Stimulated activated CD4-positive, alpha-beta T cell treated with anti-CD3 and anti-CD28 coated beads, Interleukin-12 subunit alpha, Interleukin-12 subunit beta, amount 100 ng/mL, for 4 hours (primary cell): ENCODE data around the gene NOS1.

Source experiments
- DNase-seq: peaks from one replicate; pipeline ENCODE4 v3.0.0-alpha.2; 2020

The NOS1 gene

GRCh38 chr12:117329756-117330155 is 31.7 kb downstream of the NOS1 start:
- no peak for DNase-seq

- DNase-seq, result no peak
These were observed 32.8 kb downstream of the NOS1 start for GRCh38 chr12:117328556-117329100.

GRCh38 chr12:117322428-117322827 is 39.0 kb downstream of the NOS1 start:
- DNase-seq, result no peak

GRCh38 chr12:117321572-117321971 is 39.9 kb downstream of the NOS1 start:
- DNase-seq, result no peak

GRCh38 chr12:117318591-117318990 is 42.8 kb downstream of the NOS1 start:
- DNase-seq, result no peak

GRCh38 chr12:117316336-117316735 is 45.1 kb downstream of the NOS1 start:
- no peak for DNase-seq

- DNase-seq, result no peak
These were observed 47.5 kb downstream of the NOS1 start for GRCh38 chr12:117313926-117314325.

GRCh38 chr12:117312770-117313169 is 48.7 kb downstream of the NOS1 start:
- DNase-seq, result no peak

- DNase-seq, result no peak
These were observed 52.0 kb downstream of the NOS1 start for GRCh38 chr12:117309276-117309925.

GRCh38 chr12:117300174-117300573 is 61.3 kb downstream of the NOS1 start:
- DNase-seq, result no peak

GRCh38 chr12:117298648-117299225 is 62.7 kb downstream of the NOS1 start:
- no peak for DNase-seq

GRCh38 chr12:117298191-117298590 is 63.2 kb downstream of the NOS1 start:
- DNase-seq, result no peak

- no peak for DNase-seq
These were observed 67.2 kb downstream of the NOS1 start for GRCh38 chr12:117294189-117294603.

- no peak for DNase-seq
These were observed 67.9 kb downstream of the NOS1 start for GRCh38 chr12:117293510-117293909.

- no peak for DNase-seq
These were observed 68.7 kb downstream of the NOS1 start for GRCh38 chr12:117292688-117293087.

GRCh38 chr12:117284140-117284539 is 77.3 kb downstream of the NOS1 start:
- no peak for DNase-seq

GRCh38 chr12:117282490-117282889 is 78.9 kb downstream of the NOS1 start:
- DNase-seq, result no peak

GRCh38 chr12:117280019-117280680 is 81.3 kb downstream of the NOS1 start:
- no peak for DNase-seq

- no peak for DNase-seq
These were observed 81.8 kb downstream of the NOS1 start for GRCh38 chr12:117279606-117280005.

GRCh38 chr12:117277875-117278274 is 83.6 kb downstream of the NOS1 start:
- DNase-seq, result no peak

GRCh38 chr12:117273091-117273490 is 88.3 kb downstream of the NOS1 start:
- no peak for DNase-seq

- no peak for DNase-seq
These were observed 88.7 kb downstream of the NOS1 start for GRCh38 chr12:117272690-117273089.

GRCh38 chr12:117262749-117263148 is 98.7 kb downstream of the NOS1 start:
- no peak for DNase-seq

- DNase-seq, result no peak
These were observed 100.2 kb downstream of the NOS1 start for GRCh38 chr12:117261247-117261646.
